ENCODE measurements around the gene ITGB1BP1. TPM values are rescaled to one million over a fixed set of nuclear protein-coding genes. Genes with fewer than 3 reads are reported as not detected.

The ITGB1BP1 gene
- total RNA-seq, 1 experiment from 2014 or later, result 153 TPM

DNA sequence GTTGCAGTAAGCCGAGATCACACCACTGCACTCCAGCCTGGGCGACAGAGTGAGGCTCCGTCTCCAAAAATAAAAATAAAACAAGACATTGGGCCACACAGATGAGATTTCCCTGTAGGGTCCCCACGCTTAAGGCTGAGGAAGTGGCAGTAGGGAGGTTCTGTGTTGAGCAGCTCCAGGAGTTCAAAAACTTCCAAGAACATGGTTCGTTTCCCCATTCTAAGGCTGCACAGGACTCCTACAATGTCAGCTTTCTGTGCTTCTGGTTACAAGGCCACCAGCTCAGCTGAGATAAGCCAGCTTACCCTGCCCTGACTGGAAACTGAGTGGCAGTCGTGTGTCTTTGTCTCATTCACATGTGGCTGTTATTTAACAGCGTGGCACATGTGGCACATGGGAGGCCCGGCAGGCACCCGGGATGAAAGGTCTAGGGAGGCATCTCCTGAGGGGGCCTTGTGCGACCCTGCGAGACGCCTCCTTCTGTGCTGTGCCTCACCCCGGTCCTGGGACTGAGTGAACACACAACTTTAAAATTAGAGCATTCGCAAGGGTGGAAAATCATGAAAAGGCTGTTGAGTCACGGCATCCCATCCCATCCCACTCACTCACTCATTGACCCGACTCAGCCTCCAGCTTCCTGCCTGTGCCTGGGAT lies 7.7 kb downstream of the ITGB1BP1 start:
- TF ChIP-seq, protein P1, sequence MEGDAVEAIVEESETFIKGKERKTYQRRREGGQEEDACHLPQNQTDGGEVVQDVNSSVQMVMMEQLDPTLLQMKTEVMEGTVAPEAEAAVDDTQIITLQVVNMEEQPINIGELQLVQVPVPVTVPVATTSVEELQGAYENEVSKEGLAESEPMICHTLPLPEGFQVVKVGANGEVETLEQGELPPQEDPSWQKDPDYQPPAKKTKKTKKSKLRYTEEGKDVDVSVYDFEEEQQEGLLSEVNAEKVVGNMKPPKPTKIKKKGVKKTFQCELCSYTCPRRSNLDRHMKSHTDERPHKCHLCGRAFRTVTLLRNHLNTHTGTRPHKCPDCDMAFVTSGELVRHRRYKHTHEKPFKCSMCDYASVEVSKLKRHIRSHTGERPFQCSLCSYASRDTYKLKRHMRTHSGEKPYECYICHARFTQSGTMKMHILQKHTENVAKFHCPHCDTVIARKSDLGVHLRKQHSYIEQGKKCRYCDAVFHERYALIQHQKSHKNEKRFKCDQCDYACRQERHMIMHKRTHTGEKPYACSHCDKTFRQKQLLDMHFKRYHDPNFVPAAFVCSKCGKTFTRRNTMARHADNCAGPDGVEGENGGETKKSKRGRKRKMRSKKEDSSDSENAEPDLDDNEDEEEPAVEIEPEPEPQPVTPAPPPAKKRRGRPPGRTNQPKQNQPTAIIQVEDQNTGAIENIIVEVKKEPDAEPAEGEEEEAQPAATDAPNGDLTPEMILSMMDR (IDR thresholded peaks at IDR 0.05), result no peak
- TF ChIP-seq, protein P2, sequence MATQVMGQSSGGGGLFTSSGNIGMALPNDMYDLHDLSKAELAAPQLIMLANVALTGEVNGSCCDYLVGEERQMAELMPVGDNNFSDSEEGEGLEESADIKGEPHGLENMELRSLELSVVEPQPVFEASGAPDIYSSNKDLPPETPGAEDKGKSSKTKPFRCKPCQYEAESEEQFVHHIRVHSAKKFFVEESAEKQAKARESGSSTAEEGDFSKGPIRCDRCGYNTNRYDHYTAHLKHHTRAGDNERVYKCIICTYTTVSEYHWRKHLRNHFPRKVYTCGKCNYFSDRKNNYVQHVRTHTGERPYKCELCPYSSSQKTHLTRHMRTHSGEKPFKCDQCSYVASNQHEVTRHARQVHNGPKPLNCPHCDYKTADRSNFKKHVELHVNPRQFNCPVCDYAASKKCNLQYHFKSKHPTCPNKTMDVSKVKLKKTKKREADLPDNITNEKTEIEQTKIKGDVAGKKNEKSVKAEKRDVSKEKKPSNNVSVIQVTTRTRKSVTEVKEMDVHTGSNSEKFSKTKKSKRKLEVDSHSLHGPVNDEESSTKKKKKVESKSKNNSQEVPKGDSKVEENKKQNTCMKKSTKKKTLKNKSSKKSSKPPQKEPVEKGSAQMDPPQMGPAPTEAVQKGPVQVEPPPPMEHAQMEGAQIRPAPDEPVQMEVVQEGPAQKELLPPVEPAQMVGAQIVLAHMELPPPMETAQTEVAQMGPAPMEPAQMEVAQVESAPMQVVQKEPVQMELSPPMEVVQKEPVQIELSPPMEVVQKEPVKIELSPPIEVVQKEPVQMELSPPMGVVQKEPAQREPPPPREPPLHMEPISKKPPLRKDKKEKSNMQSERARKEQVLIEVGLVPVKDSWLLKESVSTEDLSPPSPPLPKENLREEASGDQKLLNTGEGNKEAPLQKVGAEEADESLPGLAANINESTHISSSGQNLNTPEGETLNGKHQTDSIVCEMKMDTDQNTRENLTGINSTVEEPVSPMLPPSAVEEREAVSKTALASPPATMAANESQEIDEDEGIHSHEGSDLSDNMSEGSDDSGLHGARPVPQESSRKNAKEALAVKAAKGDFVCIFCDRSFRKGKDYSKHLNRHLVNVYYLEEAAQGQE (IDR thresholded peaks at IDR 0.05; ENCODE audit: insufficient read depth in 1 of 2, low read depth in 2 of 2, low read length in 1 of 2), result no peak
- TF ChIP-seq TCF7L2 (IDR thresholded peaks at IDR 0.05; ENCODE audit: low read depth, low read length) (no peak), SIN3A (IDR thresholded peaks at IDR 0.05; ENCODE audit: borderline replicate concordance, insufficient read depth, low read depth, low read length) (no peak), POLR2AphosphoS5 (IDR thresholded peaks at IDR 0.05; ENCODE audit: low read depth, low read length) (no peak)
- no peak overlapping the region for H3K4me3 ChIP-seq (ENCODE audit: low read depth in 2 of 2, low read length in 2 of 2)
- H3K9me3 ChIP-seq (ENCODE audit: control insufficient read depth, insufficient read depth, low read depth, low read length), result no peaks in the 10 kb centered on the region
- no peak for DNase-seq (ENCODE audit: low read depth, low spot score)
- BruUV-seq (replicated peaks), result no TSS peak
- ChIA-PET CTCF (no interaction called here), POLR2A (no interaction called here)
- in situ Hi-C loops (cut with HindIII; ENCODE audit: low pct_unique_long_range_greater_than_20kb, low sequenced_read_pairs), result no loop called here
- H3K27me3 ChIP-seq (ENCODE audit: control insufficient read depth, insufficient read depth, low read length), result no peaks in the 10 kb centered on the region
- H3K36me3 ChIP-seq (ENCODE audit: control insufficient read depth, insufficient read depth, low read length), result peaks cover 4% of the 10 kb centered on the region
- no peak overlapping the region for H3K27ac ChIP-seq (ENCODE audit: low read length)
- H3K4me1 ChIP-seq (ENCODE audit: control insufficient read depth, insufficient read depth, low read length), result no peaks in the 10 kb centered on the region; the same call in 1 of the 2 replicates
- ATAC-seq, result no peak
- intact Hi-C loops (cut with micrococcal nuclease; ENCODE audit: unreplicated experiment), result no loop called here

DNA sequence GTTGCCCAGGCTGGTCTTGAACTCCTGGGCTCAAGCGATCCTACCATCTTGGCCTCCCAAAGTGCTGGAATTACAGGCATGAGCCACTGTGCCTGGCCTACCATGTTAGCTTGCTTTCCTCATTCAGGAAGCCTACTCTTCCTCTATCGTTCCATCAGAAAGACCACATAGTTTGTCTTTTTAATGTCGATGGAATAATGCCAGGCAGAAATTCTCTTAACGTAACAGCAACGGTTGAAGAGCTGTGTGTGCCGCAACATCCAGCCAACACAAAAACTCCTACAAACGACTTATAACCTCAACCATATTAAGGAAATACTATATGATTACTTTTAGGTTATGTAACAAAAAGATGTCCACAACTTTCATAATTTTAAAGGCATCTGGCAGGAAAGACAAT lies 10.5 kb downstream of the ITGB1BP1 start:
- no peaks in the 10 kb centered on the region for H3K27me3 ChIP-seq (ENCODE audit: control insufficient read depth, insufficient read depth, low read length)
- in situ Hi-C loops (cut with HindIII; ENCODE audit: low pct_unique_long_range_greater_than_20kb, low sequenced_read_pairs) (no loop called here), intact Hi-C loops (cut with micrococcal nuclease; ENCODE audit: unreplicated experiment) (no loop called here)
- no TSS peak for BruUV-seq (replicated peaks)
- H3K4me1 ChIP-seq (ENCODE audit: control insufficient read depth, insufficient read depth, low read length), result peaks cover 9% of the 10 kb centered on the region
- H3K36me3 ChIP-seq (ENCODE audit: control insufficient read depth, insufficient read depth, low read length), result peaks cover 4% of the 10 kb centered on the region
- H3K27ac ChIP-seq (ENCODE audit: low read length), result no peak overlapping the region
- H3K9me3 ChIP-seq (ENCODE audit: control insufficient read depth, insufficient read depth, low read depth, low read length), result no peaks in the 10 kb centered on the region
- no peak for DNase-seq (ENCODE audit: low read depth, low spot score)
- CTCF ChIA-PET, result no interaction called here
- ATAC-seq, result no peak
- POLR2A ChIA-PET, result interaction anchor here (0.6 kb wide), 1 partner anchor 108 kb away, joined by 4 read pairs; no protein-coding TSS in a partner anchor
- no peak overlapping the region for H3K4me3 ChIP-seq (ENCODE audit: low read depth in 2 of 2, low read length in 2 of 2)
- TF ChIP-seq TCF7L2 (IDR thresholded peaks at IDR 0.05; ENCODE audit: low read depth, low read length), result no peak
- TF ChIP-seq, protein P2 (IDR thresholded peaks at IDR 0.05; ENCODE audit: insufficient read depth in 1 of 2, low read depth in 2 of 2, low read length in 1 of 2), result no peak
- no peak for TF ChIP-seq SIN3A (IDR thresholded peaks at IDR 0.05; ENCODE audit: borderline replicate concordance, insufficient read depth, low read depth, low read length)
- no peak for TF ChIP-seq POLR2AphosphoS5 (IDR thresholded peaks at IDR 0.05; ENCODE audit: low read depth, low read length)
- TF ChIP-seq, protein P1 (IDR thresholded peaks at IDR 0.05), result no peak

Measured in Panc1 (cell line).